ENCODE data around the gene SPATA16.
"Not testable (repeated sequence)": the region's sequence is repeated elsewhere in the genome, so short reads cannot be mapped to it uniquely, and the experiment has no call there.

The SPATA16 gene

DNA sequence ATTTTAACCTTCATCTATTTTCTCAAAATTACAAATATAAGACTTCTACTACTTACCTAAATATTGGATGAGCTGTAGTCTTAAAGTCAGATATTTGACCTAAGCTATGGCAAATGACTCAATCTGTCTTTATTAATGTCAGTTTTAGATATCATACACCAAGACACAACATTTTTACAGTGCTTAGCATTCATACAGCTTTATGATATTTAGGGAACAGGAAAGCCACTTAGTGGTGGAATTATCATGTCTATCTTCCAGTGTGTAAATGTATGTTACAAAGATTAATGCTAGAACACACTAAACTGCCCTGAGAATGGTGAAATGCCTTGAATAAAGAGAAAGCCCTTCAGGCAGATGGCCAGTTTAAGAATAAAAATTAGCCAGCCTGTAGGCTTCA is 135.0 kb downstream of the SPATA16 start:
- DNase-seq (ENCODE audit: low read depth in 2 of 3, low spot score in 1 of 3): no peak

DNA sequence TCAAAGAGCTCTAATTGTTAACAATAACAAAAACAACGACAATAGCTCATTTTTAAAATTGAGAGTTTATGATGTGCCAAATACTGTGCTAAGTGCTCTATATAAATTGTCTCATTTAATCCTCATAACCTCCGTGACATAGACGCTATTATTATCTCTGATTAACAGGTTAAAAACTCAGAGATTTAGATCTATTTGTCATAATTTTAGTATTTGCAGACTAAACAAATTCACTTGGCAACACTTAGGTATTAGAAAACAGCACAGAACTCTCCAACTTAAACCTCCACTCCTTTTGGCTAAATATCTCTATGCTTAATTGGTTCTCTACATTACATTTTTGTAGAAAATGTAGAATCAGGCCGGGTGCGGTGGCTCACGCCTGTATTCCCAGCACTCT is 136.4 kb downstream of the SPATA16 start:
- no peak for DNase-seq (ENCODE audit: low read depth in 2 of 3, low spot score in 1 of 3)

DNA sequence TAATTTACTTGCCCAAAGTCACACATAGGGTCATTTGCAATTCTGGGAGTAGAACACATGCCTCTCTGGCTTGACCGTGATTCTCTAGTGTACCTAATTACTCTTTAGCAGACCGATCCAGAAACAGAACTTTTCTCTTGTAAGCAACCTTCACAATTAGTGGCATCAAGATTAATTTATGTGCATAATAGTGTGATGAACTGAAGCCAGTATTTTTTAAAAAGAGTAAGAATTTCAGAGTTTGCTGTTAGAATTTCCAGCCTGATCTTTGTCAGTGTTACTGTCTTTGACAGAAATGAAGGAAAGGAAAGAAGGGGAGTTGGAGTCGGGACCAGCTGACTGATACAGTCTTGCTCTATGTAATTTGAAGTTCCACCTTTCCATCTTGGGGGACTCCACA is 137.1 kb downstream of the SPATA16 start:
- DNase-seq (ENCODE audit: low read depth in 2 of 3, low spot score in 1 of 3): no peak

DNA sequence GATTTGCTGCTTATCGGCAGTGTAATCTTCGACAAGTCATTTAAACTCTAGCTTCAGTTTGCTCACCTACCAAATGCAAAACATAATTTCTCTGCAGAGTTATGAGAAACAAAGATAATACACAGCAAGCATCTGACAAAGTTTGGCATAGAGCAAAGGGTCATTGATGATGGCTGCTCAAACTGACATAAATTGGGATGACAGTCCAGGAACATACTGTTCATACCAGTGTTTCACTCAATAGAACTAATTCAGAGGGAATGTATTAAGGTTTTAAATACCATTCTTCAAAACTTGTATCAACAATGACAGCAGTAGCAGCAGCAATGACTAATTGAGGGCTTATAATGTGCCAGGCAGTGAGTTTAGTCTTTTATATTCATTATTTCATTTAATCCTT is 137.6 kb downstream of the SPATA16 start:
- no peak for DNase-seq (ENCODE audit: low read depth in 2 of 3, low spot score in 1 of 3)

DNA sequence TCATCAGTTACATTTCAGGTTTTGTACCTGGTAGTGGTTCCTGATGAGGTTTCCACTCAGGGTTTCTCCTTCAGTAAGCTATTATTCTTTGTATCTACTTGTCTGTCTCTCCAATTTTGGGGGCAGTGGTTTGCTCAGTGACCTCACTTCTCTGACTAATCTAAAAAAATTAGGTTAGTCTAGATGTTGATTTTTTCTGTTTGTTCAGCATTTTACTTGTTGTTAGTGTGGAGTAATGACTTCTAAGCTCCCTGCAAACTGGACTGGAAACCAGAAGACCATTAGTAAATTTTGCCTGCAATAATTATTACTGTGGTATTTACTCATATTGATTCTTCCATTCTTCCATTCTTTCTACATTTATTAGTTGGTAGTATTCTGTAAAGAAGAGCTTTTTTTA is 139.4 kb downstream of the SPATA16 start:
- no peak for DNase-seq (ENCODE audit: low read depth in 2 of 3, low spot score in 1 of 3)

DNA sequence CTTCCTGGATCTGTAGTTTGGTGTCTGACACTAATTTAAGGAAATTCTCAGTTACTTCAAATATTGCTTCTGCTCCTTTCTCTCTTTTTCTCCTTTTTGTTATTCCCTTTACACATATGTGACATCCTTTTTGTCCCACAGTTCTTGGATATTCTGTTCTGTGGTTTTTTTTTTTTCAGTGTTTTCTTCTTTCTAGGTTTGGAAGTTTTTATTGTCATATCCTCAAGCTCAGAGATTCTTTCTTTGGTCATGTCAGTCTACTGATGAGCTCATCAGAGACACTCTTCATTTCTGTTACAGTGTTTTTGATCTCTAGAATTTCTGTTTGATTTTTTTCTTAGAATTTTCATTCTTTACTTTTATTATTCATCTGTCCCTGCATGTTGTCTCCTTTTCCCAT is 140.5 kb downstream of the SPATA16 start:
- no peak for DNase-seq (ENCODE audit: low read depth in 2 of 3, low spot score in 1 of 3)

DNA sequence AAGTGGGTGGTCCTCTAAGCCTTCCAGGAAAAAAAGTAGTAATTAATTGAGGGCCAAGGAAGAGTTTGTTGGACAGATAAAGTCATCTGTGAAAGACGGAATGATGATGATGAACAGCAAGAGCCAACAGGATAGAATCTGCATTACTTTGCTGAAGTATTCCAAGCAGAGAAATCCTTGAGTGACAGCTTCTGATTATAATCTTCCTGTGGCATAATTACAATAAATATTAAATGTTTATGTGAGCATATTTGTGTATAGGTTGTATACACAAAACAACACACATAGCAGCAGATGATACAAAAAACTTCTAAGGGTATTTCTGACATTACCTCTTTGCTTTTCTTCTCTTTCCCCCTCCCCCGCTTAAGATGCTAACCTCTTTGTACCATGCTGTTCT is 147.6 kb downstream of the SPATA16 start:
- DNase-seq (ENCODE audit: low read depth in 2 of 3, low spot score in 1 of 3): no peak

DNA sequence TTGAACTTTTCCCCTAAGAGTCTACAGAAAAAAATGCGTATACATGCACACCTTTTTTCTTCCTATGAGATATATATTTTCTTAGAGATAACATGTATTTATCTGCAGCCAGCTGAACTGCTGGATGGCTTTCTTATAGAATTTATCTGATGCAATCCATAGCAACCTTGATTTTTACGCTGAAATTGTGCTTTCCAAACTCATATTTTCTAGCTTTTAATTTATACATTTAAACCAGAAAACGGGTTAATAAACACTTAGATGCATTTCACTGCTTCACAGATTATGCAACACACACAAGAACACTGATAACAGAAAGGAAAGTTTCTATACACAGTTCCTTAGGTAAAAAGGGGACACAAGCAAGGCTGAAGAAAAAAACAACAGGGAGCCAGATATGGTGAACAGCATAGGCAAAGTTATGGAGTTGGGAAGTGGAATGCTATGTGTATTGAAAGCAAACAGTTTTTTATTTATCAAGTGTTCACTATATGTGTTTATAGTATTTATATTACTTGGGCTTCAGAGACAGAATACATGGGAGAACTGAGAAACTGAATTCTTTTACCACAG is 149.5 kb downstream of the SPATA16 start:
- no peak for DNase-seq (ENCODE audit: low read depth in 2 of 3, low spot score in 1 of 3)

DNA sequence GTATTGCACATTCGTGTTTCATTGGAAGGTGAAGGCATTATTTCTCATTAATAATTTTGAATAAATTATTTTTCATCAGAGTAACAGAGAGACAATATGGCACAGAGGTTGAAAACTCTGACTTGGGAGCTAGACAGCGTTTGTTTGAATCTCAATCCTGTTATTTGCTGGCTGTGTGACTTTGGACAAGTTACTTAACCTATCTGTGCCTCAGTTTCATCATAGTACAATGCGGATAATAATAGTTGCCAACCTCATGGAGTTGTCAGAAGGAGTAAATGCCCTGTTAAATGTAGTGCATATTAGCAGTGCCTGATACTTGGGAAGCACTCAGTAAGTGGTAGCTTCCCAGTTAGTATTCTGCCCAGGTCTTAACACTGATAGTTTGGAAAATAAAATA is 151.7 kb downstream of the SPATA16 start:
- DNase-seq (ENCODE audit: low read depth in 2 of 3, low spot score in 1 of 3): no peak

DNA sequence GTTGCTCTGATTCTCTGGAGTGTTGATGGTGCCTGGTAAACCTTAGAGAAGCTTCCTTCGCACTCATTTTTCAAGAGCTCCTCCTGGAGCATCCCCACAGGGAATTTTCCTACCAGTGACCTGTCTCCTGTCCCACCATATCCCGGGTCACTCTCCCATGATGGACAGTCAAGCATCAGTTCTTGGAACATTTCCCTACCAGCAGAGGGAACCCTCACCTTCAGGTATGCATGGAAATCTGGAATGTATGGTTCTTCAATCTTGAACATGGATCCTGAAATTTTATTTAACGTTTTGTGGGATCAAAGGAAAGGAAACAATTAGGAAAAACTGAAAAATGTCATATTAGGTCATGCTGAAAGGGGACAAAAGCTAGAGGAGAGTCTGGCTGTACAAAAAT is 153.8 kb downstream of the SPATA16 start:
- DNase-seq (ENCODE audit: low read depth in 2 of 3, low spot score in 1 of 3): no peak

DNA sequence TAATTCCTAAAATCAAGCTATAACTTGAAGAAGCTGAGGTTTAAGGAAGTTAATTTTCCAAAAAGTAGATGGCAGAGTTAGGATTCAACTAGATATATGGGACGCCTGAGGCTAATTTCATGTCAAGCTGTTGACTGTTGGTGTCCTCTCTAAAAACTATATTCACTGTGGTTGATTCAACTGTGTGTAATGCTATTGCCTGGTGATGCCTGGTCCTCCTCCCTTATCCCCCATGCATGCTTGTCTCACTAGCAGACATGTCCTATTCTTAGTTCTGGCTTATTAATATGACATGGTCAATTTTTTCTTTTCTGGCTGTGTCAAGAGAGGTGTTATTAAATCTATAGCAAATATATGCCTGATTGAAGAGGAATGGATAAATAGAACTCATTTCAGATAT is 156.1 kb downstream of the SPATA16 start:
- no peak for DNase-seq (ENCODE audit: low read depth in 2 of 3, low spot score in 1 of 3)

DNA sequence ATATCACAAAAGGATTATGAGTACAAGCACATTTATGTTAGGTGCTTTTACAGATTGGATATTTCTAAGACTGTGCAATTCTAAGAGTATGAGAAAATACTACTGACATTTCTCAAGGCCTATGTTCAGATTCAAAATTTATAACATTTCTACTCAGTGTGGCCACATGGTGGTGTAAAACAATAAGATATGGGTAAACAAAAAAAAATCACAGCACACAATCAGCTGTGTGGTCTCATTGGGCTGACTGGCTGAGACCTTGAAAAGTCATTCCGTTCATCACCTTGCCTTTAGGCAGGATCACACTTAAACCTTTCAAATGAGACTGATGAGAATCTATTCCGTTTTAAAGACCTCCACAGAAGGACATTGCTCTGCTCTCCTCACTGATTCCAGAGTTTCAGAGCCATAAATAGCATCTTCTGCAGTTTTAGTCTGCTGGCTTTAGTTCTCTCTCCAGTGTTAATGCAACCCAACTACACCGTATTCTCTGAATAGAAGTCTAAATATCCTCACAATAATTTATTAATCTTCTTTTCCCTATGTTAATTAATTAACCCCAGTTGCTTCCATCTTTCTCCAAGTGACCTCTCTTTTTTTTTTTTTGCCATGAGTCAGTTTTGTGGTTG is 158.2 kb downstream of the SPATA16 start:
- no peak for DNase-seq (ENCODE audit: low read depth in 2 of 3, low spot score in 1 of 3)

DNA sequence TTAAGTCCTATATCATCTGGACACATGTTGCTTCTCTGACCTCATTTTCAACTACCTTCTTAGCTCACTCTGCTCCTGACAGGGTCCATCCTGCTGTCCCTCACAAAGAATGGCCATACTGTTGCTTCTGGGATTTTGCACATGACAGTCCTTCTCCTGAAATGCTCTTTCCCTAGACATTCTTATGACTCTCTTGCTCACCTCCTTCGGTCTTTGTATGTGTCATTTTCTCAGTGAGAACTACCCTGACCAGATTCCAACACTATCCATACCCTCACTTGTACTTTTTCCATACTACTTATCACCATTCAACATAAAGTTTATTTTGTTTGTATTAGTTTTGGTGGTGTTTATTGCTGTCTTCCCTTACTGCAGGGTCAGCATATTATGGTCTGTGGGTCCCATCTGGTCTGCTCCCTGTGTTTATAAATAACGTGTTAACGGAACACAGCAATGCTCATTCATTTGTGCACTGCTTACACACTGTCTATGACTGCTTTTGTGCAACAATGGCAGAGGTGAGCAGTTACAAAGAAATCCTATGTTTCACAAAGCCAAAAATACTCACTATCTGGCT is 159.5 kb downstream of the SPATA16 start:
- no peak for DNase-seq (ENCODE audit: low read depth in 2 of 3, low spot score in 1 of 3)

DNA sequence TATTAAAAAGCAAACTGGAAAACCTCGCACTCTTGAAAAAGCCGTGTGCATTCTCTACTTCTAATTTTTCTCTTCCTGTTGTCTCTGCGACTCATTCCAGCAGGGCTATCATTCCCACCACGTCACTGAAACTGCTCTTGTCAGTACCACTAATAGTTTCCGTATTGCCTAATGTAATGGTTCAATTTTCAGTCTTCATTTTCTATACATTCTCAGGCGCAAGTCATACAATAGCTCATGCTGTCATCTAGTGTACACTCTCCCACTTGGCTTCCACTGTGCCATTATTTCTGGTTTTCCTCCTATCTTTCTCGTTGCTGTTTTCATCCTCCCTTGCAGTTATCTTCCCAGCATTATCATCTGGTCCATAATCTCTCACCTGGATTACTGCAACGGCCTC is 160.2 kb downstream of the SPATA16 start:
- DNase-seq (ENCODE audit: low read depth in 2 of 3, low spot score in 1 of 3): no peak

DNA sequence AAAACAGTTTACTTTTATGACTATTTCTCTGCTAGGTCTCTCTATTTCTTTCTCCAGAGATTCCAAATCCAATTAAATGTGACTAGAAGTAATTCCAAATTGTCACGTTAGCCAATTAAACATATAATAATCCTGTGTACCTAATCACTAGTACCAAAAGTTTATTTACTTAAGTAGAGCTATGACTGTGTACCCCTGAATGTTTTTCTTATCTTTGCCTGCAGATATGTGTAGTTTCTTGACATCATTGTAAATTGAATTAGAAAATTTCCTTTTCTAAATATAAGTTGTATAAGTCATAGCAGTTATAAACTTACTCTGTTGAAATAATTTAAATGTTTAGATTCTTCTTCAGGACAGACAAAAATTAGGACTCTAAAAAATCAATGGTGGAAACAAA is 163.3 kb downstream of the SPATA16 start:
- DNase-seq (ENCODE audit: low read depth in 2 of 3, low spot score in 1 of 3): no peak

DNA sequence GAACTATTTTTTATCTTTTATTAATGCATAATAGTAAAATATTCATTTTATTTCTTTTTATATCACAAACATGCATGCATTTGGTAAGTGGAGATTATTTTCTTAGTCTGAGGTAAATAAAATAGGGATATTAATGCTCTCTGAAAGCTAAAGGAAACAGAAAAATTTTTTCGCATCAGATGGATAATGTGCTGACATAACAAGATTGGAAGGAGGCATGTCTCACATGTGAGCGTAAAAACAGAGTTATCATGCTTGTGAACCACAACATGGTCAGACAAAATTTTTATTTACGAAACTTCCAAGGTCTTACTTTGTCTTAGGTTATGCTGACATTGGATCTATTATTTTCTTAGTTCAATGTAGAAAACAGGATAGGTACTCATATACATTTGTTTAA is 166.1 kb downstream of the SPATA16 start:
- DNase-seq (ENCODE audit: low read depth in 2 of 3, low spot score in 1 of 3): no peak

DNA sequence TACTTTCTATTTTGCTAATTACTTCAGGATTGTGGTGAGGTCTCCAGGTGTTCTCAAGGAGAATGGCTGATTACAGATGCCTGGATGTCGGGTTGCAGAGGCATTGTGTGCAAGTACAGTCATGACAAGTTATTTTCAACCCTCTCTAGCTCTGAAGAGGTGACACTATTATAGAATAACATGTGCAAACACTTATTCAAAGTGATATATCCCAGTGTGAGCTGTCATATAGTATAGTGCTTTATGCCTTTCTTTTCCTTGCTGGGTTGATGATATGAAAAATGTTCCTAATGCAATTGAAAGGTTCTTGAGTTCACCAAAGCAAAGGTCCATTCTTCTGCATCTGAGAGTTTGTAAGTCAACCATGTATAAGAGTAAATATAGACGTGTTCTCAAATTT is 167.2 kb downstream of the SPATA16 start:
- no peak for DNase-seq (ENCODE audit: low read depth in 2 of 3, low spot score in 1 of 3)

DNA sequence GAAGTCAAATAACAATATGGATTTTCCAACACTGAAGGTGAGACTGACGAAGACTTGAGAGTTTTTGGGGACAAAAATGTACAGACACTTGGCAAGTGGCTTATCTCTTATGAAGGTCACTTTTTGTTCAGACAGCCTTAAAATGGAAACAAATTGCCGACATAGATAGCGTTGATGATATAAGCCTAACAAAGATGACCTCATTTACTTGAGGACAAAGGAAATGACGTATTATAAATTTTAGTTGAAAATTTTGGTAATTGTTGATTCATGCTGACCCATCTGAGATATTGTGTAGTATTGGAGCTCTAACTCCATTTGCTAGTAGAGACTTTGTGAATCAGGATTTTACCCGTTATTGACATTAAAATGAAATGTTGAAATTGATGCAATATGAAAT is 168.3 kb downstream of the SPATA16 start:
- no peak for DNase-seq (ENCODE audit: low read depth in 2 of 3, low spot score in 1 of 3)

DNA sequence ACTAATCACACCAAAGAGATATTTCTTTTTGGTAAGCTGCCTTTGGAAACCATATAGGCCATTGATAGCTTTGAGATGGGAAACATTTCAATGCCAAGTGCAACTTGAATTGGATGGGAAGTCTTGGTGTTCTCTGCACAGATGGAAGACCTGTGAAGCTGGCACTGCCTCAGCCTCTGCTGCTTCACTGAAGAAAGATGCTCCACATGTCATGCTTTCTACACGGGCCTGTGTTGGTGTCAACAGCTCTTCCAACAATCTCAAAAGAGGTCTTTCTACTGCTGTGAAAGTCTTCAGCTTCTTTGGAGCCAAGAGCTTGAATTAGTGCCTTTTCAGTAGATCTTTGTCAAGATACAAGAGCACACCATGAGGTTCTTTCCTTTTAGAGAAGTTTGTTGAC is 169.0 kb downstream of the SPATA16 start:
- DNase-seq (ENCODE audit: low read depth in 2 of 3, low spot score in 1 of 3): no peak

DNA sequence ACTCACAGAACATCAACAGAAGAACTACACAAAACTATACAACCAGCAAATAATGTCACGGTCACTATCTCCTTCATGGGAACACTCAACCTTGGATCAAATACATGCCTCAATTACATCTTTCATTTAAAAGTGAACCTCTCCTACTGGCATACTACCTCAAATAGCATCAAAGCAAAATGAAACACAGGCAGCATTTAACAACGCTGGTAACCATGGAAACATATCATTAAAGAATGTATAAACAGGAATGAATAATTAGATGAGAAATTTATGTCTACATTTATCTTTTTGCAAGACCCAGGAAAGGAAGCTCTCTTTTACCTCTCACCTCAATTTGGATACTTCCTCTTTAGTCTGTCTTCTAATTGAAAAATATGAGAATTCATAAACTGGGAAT is 172.4 kb downstream of the SPATA16 start:
- no peak for DNase-seq (ENCODE audit: low read depth in 2 of 3, low spot score in 1 of 3)

DNA sequence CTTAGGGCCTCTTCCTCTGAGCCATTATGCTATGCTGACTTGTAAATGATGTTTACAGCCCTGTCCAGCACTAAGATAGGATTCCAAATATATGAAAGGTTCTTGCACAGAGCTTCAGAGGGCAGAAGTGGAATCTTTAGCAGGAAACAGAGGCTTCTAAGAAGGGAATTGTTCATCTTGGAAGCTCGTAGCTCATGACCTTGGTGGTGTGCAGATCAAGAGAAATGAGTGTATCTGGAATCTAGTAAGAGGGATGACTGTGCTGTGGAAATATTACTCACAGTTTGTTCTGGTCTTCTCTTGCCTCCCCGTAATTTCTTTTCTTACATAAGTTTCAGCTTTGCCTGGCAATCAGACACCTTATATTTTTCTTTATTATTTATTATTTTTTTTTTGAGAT is 175.8 kb downstream of the SPATA16 start:
- no peak for DNase-seq (ENCODE audit: low read depth in 2 of 3, low spot score in 1 of 3)

DNA sequence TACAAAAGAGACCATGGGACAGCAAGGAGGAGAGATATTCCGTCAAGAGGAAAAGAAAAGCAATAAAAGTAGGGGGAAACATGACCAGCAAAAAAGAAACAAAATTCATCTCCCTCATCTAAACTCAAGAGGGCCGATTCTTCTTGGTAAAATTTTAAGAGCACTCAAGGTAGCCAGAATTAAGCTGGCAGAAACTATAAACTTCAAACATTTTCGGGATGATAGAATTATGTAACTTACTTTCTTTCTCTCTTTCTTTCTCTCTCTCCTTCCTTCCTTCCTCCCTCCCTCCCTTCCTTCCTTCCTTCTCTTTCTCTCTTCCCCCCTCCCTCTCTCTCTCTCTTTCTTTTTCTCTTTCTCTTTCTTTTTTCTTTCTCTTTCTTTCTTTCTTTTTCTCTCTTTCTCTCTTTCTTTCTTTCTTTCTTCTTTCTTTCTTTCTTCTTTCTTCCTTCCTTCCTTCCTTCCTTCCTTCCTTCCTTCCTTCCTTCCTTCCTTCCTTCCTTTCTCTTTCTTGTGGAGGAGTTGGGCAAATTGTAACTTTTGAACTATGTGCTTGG is 180.3 kb downstream of the SPATA16 start:
- not testable (repeated sequence) for DNase-seq (ENCODE audit: low read depth in 2 of 3, low spot score in 1 of 3)

DNA sequence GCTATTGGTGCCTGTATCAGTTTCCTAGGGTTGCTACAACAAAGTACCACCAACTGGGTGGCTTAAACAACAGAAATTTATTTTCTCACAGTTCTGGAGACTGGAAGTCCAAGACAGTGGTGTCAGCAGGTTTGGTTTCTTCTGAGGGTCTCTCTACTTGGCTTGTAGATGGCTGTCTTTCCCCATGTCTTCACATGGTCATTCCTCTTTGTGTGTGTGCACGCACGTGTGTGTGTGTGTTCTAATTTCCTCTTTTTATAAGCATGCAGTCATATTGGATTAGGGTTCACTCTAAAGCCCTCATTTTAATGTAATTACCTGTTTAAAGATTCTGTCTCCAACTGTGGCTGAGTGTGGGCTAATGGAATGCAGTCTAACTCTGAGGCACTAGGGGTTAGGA is 182.5 kb downstream of the SPATA16 start:
- no peak for DNase-seq (ENCODE audit: low read depth in 2 of 3, low spot score in 1 of 3)

All from stimulated activated CD4-positive, alpha-beta T cell treated with anti-CD3 and anti-CD28 coated beads, Interleukin-12 subunit alpha, Interleukin-12 subunit beta, amount 100 ng/mL, for 48 hours (primary cell).